Measurements from ENCODE around the gene CSF3. TPM values are rescaled to one million over a fixed set of nuclear protein-coding genes. Genes with fewer than 3 reads are reported as not detected.

The CSF3 gene
- total and polyA plus RNA-seq, 12 donors: 0.06 to 6.1 (median 0.44) TPM; not detected in 4

- no peak overlapping the region for H3K4me3 ChIP-seq
- DNase-seq: peak; percentile 60 to 76 (median 66)
Measured at GRCh38 chr17:40014375-40014980, 762 bp upstream of the CSF3 start.

GRCh38 chr17:40015998-40016985 lies 1.1 kb downstream of the CSF3 start:
- Histone ChIP-seq H3K4me3 (no peak overlapping the region), H3K36me3 (replicated peaks in 1 of 2) (no peaks in the 10 kb centered on the region), H3K27me3 (no peaks in the 10 kb centered on the region), H3K9me3 (replicated peaks in 1 of 3) (no peaks in the 10 kb centered on the region), H3K4me1 (replicated peaks in 1 of 2) (peaks cover 34 to 48% of the 10 kb centered on the region in 2 donors), H3K27ac (peak overlapping the region in 2 of 5 donors; percentile 49 to 85)
- TF ChIP-seq POLR2A (IDR thresholded peaks at IDR 0.05): no peak
- no peak for TF ChIP-seq CTCF (IDR thresholded peaks at IDR 0.05)
- intact Hi-C loops (cut with DNase I): loop anchor here in 1 of 2 donors (5.0 to 10.0 kb wide), 2 partner anchors 59 to 76 kb away; no protein-coding TSS in a partner anchor
- no peak for DNase-seq
- WGBS, 4 donors: 83 to 85% (median 84%) methylated on average over 19 to 26 of the region's 26 CpGs

More at GRCh38 chr17:40014375-40014980, 762 bp upstream of the CSF3 start:
- 21 to 41% (median 29%) methylated on average over 9 to 18 of the region's 18 CpGs for WGBS, 4 donors
- no peaks in the 10 kb centered on the region for H3K27me3 ChIP-seq
- H3K4me1 ChIP-seq (replicated peaks in 1 of 2): peaks cover 23 to 39% of the 10 kb centered on the region in 2 donors
- H3K9me3 ChIP-seq (replicated peaks in 1 of 3): no peaks in the 10 kb centered on the region
- TF ChIP-seq CTCF (IDR thresholded peaks at IDR 0.05) (no peak), POLR2A (IDR thresholded peaks at IDR 0.05) (no peak)
- peak overlapping the region in 3 of 5 donors; percentile 80 to 87 (median 85) for H3K27ac ChIP-seq
- no peaks in the 10 kb centered on the region for H3K36me3 ChIP-seq (replicated peaks in 1 of 2)
- intact Hi-C loops (cut with DNase I): loop anchor here in 1 of 2 donors (10.0 kb wide), 1 partner anchor 60 kb away; no protein-coding TSS in a partner anchor

- H3K27me3 ChIP-seq: no peaks in the 10 kb centered on the region
- no peak overlapping the region for H3K4me3 ChIP-seq
- peaks cover 0 to 5% of the 10 kb centered on the region in 2 donors for H3K36me3 ChIP-seq (replicated peaks in 1 of 2)
- no peaks in the 10 kb centered on the region for H3K9me3 ChIP-seq (replicated peaks in 1 of 3)
- TF ChIP-seq CTCF (IDR thresholded peaks at IDR 0.05) (no peak), POLR2A (IDR thresholded peaks at IDR 0.05) (no peak)
- intact Hi-C loops (cut with DNase I): loop anchor here in 1 of 2 donors (5.0 to 10.0 kb wide), 2 partner anchors 57 to 75 kb away; no protein-coding TSS in a partner anchor
- peak in 1 of 7 donors; percentile 30 for DNase-seq
- H3K27ac ChIP-seq: peak overlapping the region in 3 of 5 donors; percentile 54 to 78 (median 63)
- 40 to 51% (median 45%) methylated on average over 13 to 15 of the region's 15 CpGs for WGBS, 4 donors
- peaks cover 43 to 56% of the 10 kb centered on the region in 2 donors for H3K4me1 ChIP-seq (replicated peaks in 1 of 2)
Measured at GRCh38 chr17:40017422-40018080, 2.3 kb downstream of the CSF3 start.

All from adrenal gland (tissue), 12 donors.